SIG-M5 (cell line): ENCODE results near the gene CLCN6.

Experiments
- DNase-seq: peaks from one replicate; lab custom pipeline; 2025; lab: John Stamatoyannopoulos, UW

The CLCN6 gene

GRCh38 chr1:11780380-11781147 lies 25.4 kb upstream of the CLCN6 start:
- DNase-seq: no peak

- no peak for DNase-seq
These were observed 24.7 kb upstream of the CLCN6 start for GRCh38 chr1:11781297-11781696.

DNA sequence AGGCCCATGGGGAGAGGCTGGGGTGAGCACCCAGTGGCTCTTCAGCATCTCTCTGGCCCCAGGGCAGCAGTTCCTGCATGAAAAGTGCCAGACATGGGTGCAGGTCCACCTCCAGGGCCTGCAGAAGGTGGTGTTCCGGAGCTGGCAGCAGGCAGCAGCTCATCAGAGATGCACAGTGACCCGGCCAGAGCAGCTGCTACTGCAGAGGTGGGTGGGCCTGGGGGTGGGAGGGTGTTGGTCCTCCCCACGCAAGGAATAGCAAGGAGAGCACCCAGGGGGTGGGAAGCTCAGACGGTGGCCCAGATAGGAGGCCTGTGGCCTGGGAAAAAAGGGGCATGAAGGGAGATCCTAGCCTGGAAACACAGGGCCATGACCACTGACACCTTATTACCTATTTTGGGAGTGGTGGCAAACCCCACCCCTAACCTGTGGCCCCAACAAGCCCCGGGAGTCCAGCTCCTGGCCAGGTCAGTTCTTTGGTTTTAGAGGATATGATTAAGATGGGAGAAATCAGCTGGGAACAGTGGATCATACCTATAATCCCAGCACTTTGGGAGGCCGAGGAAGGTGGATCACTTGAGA lies 23.8 kb upstream of the CLCN6 start:
- DNase-seq: no peak

DNA sequence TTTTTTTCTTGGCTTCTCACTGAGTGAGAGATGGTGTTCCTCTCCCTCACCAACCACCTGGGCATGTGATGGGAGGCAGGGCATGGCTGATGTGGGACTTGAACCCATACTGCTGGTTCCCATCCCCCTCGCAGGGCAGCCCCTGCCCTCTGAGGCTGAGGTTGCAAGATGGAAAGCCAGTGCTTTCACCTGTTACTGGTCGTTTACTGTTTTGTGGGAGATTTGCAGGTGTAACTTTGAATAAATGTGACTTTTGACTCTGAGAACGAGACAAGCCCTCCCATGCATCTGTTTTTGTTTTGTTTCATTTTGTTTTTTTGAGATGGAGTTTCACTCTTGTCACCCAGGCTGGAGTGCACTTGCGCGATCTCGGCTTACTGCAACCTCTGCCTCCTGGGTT lies 22.4 kb upstream of the CLCN6 start:
- no peak for DNase-seq

GRCh38 chr1:11784256-11784992 lies 21.6 kb upstream of the CLCN6 start:
- no peak for DNase-seq

GRCh38 chr1:11784993-11785769 lies 20.8 kb upstream of the CLCN6 start:
- no peak for DNase-seq

- no peak for DNase-seq
These were observed 19.8 kb upstream of the CLCN6 start for GRCh38 chr1:11786168-11786567.

GRCh38 chr1:11787251-11787803 lies 18.7 kb upstream of the CLCN6 start:
- DNase-seq: no peak

GRCh38 chr1:11787804-11788436 lies 18.1 kb upstream of the CLCN6 start:
- DNase-seq: no peak

- no peak for DNase-seq
These were observed 17.4 kb upstream of the CLCN6 start for GRCh38 chr1:11788549-11789053.

DNA sequence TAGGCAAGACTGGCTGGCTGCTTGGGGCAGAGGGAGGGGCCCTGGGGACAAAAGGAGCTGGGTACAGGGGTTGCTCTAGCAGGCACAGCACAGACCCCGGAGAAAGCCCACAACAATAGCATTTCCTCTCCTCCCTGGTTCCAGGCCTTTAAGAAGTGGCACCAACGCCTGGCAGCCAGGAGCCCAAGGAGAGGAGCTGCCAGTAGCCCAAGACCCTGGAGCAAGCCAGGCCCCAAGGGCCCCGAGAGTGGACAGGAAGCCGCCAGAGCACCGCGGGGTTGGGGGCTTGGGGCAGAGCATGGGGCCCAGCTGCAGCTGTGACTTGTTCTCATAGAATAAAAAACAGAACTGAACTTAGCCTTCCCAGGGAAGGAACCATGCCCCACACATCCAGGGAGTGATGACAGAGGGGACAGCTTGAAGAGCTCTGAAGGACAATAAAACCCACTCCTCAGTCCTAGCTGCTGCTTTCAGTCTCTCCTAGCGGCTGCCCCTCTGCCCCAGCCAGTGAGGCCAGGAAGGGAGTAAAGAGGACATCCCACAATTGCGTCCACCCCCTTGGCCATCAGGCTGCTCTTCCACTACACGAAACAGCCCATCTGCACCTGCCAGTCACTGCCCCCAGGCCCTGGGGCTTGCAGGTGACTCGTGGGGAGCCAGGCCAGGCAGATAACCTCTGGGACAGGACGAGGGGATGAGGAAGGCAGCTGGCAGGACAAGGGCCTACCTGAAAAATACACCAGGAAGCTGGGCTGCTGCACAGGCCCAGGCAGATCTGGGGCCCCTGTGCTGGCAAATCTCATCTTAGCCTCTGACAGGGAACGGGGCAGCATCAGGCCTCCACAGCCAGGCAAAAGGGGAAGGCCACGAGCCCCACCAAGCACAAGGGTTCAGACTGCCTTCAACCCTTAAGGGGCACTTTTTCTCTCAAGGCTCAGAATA lies 16.6 kb upstream of the CLCN6 start:
- no peak for DNase-seq

GRCh38 chr1:11790101-11790879 lies 15.7 kb upstream of the CLCN6 start:
- DNase-seq: no peak

GRCh38 chr1:11790880-11791715 lies 14.9 kb upstream of the CLCN6 start:
- DNase-seq: no peak

DNA sequence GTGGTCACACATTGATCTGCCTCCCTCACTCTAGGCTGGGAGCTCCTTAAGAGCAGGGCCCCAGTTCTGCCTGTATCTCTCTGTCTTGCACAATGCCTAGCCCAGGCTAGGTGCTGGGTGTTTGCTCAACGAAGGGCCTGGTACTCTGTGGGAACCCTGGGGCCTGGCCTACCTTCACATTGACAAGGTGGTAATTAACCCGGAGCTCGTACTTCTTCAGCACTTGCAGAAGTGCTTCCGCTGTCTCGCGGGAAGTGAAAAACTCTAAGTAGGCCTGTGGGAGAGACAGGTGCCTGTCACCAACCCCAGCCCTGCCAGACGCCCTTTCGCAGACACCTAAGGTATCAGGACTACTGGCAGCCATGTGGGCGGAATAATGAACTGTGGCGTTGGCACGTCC lies 13.9 kb upstream of the CLCN6 start:
- no peak for DNase-seq

GRCh38 chr1:11793819-11794218 lies 12.2 kb upstream of the CLCN6 start:
- no peak for DNase-seq

DNA sequence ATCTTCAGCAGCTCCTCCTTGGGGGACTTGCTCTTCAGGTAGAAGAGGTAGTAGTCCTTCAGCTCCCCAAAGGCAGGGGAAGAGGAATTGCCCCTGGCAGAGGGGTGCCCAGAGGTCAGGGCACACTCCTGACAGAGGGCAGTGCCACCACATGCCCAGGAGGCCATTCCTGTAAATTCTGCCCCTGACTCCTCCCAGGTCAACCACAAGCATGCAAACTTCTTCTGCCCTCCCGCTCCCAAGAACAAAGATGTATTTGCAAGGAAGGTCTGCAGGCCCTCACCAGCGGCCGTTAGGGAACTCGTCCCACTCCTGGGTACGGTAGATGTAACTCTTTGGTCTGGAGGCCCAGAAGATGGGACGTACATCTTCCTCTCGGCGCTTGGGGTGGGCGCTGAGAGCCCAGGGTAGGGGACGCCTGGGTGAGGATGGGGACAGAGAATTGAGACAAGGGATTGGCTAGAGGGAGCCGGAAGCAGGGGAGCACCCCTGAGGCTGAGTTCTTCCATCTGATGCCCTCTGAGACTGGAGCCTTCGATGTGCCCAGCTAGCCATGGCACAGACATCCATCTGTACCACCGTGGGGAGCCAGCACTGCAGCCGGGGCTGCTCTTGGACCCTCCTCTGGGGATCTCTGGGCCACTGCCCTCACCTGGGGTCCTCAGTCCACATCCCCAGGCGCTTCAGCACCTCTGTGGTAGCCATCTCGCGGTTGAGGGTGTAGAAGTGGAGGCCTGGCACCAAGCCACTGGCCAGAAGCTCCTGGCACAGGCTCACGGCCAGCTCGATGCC lies 11.3 kb upstream of the CLCN6 start:
- DNase-seq: no peak

DNA sequence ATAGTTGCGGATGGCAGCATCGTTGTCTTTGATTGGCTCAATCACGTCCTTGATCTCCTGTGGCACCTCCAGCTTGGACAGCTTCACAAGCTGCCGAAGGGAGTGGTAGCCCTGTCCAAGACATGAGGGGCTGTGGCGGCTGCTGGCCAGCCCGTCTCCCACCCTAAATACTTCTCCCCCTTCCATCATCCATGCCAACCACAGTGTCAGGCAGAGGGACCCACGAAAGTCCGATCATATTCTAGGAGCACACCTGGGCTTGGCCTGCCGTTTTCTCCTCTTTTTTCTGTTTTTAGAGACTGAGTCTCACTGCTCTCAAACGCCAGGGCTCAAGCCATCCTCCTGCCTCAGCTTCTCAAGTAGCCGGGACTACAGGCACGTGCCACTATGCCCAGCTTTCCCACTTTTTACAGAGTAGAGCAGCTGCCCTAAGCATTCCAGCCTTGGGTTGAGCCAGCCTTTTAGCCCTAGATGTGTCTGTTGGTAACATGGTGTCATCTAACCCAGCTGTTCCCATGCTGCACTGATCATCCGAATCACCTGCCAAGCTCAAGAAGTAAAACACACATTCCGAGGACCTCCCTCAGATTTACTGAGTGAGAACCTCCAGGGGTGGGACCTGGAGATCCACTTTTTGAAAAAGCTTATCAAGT lies 10.6 kb upstream of the CLCN6 start:
- no peak for DNase-seq
